ENCODE measurements around the gene NOD2. TPM values are rescaled to one million over a fixed set of nuclear protein-coding genes. Genes with fewer than 3 reads are reported as not detected.

Gene NOD2
- total RNA-seq, 1 donor from 2014 or later, result 4.5 TPM

DNA sequence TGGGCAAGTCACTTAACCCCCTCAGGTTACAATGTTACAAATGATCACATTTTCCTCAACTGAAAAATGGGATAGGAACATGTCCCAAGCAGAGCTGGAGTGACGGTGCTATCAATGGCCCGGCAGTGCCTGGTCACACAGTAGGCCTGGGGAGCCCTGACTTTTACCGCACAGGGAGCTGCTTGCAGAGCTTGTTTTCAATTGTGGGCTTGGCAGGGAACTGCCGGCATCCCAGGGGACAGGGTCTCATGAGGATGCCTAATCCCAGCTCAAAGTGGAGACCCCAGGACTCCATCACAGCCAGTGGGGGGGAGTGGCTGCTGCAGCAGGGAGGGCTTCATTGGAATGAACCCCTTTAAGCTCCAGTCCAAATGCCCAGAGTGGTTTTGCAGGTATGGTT is 23.7 kb upstream of the NOD2 start:
- DNase-seq (ENCODE audit: low spot score), result no peak

DNA sequence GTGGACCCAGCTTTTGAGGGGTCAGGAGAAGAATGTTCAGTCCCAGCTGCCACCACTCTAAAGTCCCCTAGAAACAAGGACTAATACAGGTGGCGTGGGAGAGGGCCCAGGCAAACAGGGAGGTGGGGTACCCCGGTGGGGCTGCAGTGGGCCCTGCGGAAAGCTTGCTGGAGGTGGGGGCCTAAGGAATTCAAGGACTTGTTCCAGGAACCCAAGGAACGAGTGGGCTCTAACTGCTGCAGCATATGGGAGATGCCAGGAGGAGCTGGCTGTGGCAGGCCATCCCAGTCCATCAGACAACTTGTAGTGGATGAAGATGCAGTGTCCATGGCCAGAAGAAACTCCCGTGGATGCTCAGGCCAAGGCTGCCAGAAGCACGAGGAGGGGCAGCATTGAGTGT is 22.9 kb upstream of the NOD2 start:
- no peak for DNase-seq (ENCODE audit: low spot score)

DNA sequence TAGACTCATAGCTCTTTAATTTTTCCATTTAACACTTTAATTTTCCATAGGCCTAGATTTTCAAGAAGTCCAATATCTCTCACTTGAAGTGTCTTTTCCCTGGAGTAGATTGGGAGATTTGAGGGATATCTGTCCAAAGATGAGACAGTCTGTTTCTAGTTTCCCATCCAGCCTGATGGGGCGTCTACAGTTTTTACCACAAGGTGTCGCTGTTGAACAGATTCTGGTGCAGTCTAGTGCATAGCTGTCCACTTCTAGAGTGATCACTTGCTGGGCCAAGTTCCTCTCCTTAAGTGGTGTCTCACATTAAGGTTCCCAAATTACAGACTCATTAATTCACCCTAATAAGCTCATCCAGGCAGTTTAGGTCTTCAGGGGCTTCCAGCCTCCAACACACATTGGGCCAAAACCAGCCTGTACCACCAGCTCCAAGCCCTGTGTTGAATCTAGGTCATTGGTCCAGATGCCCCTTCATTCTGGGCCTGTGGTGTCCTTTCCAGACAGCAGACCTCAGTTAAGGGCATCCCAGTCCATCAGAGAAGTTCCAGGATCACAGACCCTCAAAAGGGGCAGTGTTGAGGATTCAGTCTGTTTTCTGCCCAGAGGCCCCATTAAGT is 21.7 kb upstream of the NOD2 start:
- no peak for DNase-seq (ENCODE audit: low spot score)

DNA sequence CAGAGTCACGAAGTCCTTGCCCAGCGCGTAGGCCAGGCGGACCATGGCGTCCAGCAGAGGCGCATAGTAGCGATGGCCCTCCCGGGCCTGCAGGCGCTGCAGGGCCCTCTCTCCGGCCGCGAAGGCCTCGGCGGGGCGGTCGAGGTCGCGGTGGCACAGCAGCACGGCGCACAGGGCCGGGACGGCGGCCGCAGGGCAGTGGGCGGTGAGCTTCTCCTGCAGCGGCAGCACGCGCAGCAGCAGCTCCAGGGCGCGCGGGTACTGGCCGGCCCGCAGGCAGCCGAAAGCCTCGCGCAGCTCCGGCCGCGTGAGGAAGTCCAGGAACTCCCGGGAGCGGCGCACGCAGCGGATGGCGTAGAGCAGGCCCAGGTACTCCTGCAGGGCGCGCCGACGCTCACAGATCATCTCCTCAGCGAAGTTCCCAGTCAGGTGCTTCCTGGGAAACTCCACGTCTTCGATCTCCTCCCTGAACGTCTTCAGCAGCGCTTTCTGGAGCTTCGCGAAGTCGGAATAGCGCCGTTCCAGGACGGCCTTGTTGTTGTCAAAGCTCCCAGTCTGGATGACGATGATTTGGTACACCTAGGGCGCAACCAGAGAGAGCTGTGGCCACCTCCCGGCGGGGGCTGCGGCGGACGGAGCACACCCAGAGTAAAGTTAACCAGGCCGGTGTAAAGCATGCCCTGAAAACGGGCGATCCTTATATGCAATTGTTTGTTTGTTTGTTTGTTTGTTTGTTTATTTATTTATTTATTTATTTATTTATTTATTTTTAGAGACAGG is 19.7 kb upstream of the NOD2 start:
- no peak for DNase-seq (ENCODE audit: low spot score)

DNA sequence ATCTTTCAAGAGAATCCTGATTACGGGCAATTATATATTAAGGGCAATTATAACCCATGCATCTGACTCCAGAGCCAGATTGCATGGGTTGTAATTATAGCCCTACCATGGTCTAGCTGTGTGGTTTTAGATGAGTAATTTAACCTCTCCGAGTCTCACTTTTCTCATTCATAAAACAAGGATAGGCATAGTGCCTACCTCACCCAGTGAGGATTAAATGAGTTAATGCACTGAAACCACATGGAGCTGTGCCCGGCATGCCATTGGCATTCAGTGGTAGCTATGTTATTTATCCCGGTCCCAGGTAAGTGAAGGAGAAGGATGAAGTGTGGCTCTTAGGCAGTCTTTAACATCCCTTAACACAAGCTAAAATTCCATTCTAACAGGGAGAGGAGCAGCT is 18.6 kb upstream of the NOD2 start:
- no peak for DNase-seq (ENCODE audit: low spot score)

DNA sequence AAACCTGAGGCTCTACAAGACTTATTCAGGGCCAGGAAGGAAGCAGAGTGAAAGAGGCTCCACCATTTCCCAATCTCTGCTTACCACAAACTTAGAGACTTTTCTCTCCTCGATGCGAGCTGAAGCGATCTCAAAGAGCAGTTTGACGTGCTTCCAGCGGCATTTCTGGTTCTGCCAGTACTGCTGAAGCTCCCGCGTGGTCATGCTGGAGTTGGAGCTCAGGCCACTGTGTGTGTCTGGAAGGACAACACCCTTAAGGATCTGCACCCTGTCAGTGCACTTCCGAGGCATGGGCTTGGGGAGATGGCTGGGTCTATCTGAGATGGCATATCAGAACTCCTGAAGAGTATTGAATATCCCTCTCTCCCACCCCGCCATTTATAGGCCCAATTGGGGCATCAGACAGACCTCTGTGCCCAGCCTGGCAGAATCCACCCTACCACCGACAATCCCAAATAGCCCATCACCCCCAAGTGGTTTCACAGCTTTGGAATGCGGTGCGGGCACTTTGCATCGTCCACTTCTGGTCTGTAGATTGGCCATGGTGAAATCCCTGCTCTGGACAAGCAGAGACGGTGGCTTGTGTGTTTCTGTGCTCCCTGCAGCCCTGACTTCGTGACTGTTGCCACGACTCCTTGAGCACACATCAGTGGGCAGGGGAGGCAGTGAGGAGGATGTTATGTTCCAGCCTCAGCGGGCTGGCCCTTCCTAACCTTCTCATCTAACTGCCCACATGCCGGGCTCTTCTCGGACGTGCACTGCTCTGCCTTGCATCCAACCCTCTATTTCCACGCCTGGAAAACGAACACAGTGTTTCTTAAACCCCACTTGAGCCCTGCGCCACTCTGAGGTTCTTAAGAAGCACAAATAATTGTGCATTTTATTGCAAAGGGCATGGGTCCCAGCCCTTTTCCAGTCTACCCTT is 17.5 kb upstream of the NOD2 start:
- no peak for DNase-seq (ENCODE audit: low spot score)

DNA sequence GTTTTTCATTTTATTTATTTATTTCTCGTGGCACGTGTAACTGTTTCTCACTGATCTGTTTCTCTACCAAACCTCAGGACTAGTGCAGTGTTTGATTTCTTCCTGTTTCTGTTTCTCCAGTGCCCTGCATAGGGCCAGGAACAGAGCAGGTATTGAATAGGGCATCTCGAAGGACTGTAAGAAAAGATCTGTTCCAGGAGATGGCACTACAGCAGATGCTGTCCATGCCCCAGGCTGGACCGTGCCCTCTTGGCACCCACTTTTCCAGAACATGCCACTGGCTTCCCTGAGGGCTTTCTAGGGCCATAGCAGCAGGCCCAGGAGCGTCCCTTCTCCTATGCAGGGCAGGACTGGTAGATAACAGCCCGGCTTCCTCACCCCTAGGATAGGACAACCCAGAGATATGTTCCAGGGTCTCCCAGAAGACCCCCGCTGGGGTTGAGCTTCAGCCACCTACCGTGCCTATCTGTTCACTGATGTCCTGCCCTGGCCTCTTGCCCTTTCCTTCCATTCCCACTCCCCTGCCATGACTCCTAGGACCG is 16.7 kb upstream of the NOD2 start:
- DNase-seq (ENCODE audit: low spot score), result no peak

DNA sequence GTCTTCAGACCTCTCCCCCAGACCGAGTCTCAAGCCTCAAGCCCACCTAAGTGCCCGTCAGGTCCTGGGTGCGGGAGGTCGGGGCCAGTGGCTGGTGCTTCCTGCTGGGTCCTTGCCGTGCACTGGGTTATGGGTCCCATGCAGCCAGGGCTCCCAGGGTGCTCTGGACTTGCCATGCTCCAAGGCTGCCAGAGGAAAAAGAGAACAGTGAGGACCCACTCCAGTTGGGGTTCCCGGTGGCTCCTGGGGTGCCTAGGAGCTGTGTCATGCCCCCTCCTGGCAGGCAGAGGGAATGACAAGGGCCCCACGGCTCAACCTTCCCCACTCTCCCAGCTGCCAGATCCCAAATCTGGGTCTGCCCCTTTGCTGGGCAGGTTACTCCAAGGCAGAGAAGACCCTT is 16.1 kb upstream of the NOD2 start:
- no peak for DNase-seq (ENCODE audit: low spot score)

DNA sequence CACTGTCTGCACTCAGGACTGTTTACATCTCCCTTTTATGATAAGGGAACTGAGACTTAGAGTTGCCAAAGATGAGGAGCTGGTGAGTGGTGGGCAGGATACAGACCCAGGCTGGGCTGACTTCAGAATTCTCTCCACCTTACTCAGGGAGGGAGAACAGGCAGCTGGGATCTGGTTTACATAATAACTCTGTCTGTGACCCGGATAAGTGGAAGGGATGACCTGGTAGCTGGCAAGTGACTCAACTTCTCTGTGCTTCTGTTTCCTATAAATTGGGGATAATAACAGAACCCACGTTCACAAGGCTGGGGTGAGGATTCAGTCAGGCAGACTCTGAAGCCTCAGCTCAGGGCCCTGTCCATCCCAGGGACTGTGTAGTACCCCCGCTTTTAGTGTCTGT is 14.9 kb upstream of the NOD2 start:
- DNase-seq (ENCODE audit: low spot score), result no peak

DNA sequence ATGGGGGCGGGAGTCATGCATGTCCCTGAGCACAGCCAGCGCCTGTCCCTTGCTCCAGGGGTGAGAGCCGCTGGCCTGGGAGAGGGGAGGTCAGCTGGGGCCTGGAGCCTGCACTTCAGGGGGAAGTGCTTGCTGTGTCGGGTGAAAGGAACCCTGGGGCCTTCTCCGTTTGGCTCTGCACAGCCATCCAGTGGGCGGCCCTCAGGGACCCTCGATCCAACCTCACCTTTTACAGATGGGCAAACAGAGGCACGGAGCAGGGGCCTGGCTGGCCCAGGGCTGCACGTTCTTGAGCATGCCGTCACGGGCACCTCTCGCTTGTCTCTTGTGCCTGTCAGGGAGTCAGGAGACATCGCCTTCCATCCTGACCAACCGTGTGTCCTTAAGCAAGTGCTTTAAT is 14.1 kb upstream of the NOD2 start:
- DNase-seq (ENCODE audit: low spot score), result peak; percentile 68

DNA sequence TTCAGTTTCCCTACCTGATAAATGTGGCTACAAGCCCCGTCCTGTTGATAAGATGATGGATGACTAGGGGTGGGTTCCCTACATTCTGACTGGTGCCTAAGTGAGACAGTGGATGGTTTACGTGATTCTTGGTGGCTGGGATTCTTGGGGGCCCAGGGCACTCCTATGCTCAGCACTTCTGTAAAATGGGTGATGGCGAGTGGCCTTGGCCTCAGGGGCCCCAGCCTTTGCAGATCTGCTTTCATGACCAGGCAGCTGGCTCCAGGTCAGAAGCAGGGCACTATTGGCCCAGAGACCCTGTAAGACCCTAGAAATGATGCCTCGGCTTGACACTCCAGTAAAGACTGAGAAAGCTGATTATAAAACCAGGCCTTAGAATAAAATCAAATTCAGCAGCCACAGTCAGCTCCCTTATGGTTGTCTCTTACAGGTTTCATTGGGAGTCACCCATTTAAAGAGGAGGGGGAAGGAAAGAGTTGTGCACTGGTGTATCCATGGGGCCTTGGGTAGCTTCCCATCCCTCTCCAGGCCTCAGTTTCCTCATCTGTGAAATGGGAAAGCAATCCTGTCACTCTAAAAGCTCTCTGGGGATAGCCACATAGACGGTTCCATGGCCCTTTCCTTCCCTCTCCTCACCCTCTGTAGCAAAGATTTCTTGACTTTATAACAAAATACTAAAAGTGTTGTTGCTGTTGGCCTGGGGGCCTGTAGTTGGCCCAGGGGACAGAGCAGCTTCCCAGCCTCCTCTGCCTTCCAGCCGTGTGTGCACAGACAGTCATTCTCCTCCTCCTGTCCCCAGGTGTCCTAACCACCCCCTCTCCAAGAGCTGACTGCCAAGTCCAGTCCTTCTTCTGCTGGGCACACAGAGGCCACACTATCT is 13.5 kb upstream of the NOD2 start:
- peak; percentile 76 for DNase-seq (ENCODE audit: low spot score)

DNA sequence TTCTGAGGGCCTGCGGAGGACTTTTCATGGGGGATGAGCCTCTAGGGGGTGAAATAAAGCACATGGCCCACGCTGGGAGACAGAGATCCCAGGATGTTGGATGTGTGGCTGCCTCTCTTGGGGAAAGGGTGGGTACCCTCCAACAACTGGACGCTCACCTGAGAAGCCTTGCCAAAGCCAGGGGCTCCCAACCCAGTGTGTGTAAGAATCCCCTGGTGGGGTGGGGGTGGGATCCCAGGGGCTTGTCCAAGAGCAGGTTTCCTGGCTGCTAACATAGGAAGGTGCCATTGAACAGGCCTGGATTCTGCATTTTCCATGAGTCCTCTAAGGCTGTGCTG is 12.9 kb upstream of the NOD2 start:
- DNase-seq (ENCODE audit: low spot score), result peak; percentile 47

DNA sequence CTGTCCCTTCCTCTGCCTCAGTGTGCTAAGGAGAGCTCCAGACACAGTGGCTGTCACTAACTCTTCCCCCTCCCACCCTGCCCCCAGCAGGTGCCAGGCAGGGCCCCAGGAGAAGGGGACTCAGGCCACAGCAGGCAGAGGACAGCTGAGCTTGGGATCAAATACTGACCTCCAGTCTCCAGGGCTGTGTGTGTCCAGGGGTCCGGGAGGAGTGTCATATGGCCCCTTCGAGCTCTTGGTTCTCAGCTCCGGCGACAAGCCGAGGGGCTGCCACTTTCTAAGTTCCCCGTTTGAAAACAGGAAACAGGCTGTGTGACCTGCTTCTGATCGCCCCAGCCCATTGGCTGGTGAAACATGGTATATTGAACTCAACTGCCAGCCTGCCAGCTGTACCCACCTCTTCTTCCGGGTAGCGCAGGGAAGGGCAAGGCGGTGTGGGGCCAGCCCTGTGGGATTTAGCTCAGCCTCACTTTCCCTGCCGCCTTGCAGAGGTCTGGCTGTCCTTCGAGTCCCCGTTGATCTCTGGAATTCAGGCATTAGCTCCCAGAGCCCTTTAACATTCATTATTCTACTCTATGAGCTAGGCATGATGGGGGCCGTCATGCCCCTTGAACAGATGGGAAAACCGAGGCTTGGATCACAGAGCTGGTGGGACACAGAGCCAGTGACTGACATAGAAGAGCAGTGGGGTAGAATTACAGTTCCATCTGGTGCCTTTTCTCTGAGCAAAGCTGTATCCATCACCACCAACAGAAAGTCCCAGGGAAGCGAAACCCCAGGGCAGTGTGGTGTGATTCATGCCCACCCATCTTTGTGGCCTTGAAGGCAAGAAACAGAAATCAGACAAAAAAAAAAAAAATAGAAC is 12.2 kb upstream of the NOD2 start, which contains the start of gene SNX20:
Gene SNX20 (minus strand): TSS at position 292 of the 865 bp plus-strand sequence. CDS start 3,786 bp downstream, outside the sequence.
- DNase-seq (ENCODE audit: low spot score), result peak; percentile 89

DNA sequence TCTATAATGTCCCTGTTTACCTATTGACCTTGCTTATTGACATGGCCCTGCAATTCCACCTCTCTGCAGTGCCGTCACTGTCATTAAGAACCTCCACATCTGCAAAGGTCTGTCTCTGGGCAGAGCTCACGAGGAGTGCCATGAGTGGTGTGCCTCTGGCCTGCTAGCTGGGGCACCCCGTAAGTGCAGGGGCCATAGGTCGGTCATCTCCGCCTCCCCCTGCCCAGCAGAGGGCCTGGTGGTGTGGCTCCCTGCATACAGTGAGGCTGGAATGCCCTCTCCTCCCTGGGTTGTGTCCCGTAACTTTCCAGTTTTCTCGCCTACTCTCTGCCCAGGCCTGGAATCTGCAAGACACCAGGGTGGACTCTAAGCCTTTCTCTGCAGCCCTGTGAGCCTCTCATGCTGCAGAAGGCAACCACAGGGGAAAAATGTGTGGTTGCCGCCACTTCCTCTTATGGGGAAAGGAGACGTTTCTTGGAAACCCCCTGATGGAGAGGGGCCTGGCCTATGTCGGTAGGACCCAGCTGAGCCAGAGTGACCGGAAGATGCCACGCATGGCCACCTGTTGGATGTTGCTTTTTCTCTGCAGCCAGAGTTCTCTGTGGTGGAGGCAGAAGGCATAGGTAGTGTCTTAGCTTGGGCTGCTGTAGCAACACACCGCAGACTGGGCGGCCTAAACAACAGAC is 9.6 kb upstream of the NOD2 start:
- no peak for DNase-seq (ENCODE audit: low spot score)

DNA sequence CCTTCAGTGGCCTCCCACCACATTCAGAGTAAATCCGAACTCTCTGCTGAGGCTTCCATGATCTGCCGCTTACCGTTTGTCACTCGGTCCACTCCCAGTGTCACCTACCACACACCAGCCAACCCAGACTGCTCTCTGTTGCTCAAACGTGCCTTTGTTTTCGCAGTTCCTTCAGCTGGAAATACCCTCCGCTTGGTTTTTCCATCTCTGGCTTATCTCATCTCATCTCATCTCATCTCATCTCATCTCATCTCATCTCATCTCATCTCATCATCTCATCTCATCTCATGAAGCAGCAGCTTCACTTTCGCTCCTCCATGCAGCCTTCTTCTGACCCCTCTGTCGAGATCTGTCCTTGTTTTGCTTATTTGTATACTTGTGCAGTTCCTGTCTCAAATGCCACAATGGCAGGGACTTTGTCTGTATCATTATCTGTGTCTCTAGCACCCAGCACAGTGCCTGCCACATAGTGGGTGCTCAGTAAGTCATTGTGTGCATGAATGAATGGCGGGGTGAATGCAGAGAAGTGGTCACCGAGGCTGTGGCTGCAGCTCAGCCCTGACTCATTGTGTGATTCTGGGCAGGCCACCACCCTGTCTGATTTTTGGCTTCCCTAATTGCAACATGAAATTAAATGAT is 8.5 kb upstream of the NOD2 start:
- no peak for DNase-seq (ENCODE audit: low spot score)

DNA sequence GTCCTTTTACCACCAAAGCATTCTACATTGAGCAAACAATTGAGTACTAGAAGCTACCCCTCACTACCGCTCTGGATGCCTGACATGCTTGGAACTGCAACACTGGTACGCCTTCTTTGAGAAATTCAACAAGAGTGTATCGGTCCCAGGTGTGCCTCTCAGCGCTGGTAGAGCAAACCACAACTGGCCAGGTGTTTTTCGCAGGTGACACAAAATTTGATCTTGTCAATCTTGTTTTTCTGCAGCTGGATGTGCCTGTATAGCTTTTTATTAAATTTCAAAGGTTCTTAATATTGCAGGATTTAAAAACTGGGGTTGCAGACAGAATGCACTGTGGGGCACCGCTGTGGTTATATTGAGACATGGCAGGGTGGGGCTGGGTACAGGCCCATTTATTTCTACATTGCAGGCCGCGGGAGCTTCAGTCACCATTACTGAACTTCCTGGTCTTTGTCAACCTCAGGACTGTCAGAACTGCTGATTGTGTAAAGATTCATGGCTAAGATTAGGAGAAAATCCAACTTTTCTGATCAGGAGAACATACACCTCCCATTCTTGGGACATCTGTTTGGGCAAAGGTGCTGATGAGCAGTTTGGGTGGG is 7.8 kb upstream of the NOD2 start:
- no peak for DNase-seq (ENCODE audit: low spot score)

DNA sequence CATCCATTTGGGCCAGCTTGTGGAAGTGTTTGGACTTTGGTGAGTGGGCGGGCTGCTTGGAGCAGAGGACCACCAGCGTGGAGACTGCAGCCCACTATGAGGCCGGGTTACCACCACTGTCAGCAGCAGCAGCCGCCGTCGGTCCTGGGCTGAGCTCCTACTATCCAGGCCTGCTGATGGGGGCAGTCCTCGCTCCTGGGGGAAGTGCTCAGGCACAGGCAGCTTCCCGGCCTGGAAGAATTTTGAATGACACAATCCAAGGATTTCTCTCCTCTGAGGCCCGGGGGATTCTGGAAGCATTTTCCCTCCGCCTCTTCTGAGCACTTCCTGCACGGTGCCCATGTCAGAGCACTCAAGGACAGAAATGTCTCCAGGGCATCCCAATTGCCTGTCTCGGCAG is 5.3 kb upstream of the NOD2 start:
- DNase-seq (ENCODE audit: low spot score), result no peak

DNA sequence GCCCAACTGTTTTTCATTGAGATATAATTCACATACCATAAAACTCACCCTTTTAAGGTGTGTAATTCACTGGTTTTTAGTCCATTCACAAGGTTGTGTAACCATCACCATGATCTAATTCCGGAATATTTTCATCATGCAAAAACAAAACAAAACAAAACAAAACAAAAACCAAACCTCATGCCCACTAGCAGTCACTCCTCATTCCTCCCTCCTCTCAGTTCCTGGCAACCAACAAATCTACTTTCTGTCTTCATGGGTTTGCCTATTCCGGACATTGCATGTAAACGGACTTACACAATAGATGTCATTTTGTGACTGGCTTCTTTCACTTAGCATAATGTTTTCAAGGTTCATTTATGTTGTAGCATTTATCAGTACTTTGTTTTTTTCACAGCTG is 4.5 kb upstream of the NOD2 start:
- no peak for DNase-seq (ENCODE audit: low spot score)
